ENCODE measurements around the gene CLEC10A. TPM values are rescaled to one million over a fixed set of nuclear protein-coding genes. Genes with fewer than 3 reads are reported as not detected.

CLEC10A gene
- total and polyA plus RNA-seq, 2 donors (not counting 3 experiments of a cell fraction or from before 2014, with no cell fraction given), result 0.14 TPM; not detected in 1

- peaks cover 0 to 2% of the 10 kb centered on the region in 2 experiments for H3K27me3 ChIP-seq (ENCODE audit: control insufficient read depth in 2 of 2, insufficient read depth in 2 of 2, low read length in 2 of 2)
- no TSS peak for BruUV-seq (replicated peaks)
- H3K4me2 ChIP-seq (ENCODE audit: insufficient read depth, low read length), result no peak within 1 kb of the TSS
- H3K9me3 ChIP-seq (replicated peaks; ENCODE audit: control insufficient read depth, insufficient read depth, low read length), result no peaks in the 10 kb centered on the region
- H3K4me3 ChIP-seq (replicated peaks in 1 of 3; ENCODE audit: insufficient read depth in 1 of 3, low read depth in 1 of 3, low read length in 3 of 3), result no peak within 1 kb of the TSS
- H3K9me1 ChIP-seq (replicated peaks; ENCODE audit: control insufficient read depth, extremely low read depth, insufficient read depth, low read length), result no peaks in the 10 kb centered on the region
- FAIRE-seq, result no peak
- no peak for DNase-seq (ENCODE audit: low read depth, low spot score)
- TF ChIP-seq MYC (IDR thresholded peaks at IDR 0.05; ENCODE audit: low read depth, low read length), result no peak
- no peak for TF ChIP-seq JUN (IDR thresholded peaks at IDR 0.05; ENCODE audit: borderline replicate concordance, insufficient read depth, insufficient read length, low read depth)
- TF ChIP-seq EZH2 (IDR thresholded peaks at IDR 0.05; ENCODE audit: borderline replicate concordance, low read depth, low read length, severe bottlenecking), result no peak
- no peak for TF ChIP-seq GATA2 (IDR thresholded peaks at IDR 0.05; ENCODE audit: insufficient read depth, insufficient read length, low read depth, low read length)
- no peak for TF ChIP-seq CTCF (IDR thresholded peaks at IDR 0.05; ENCODE audit: extremely low read depth in 1 of 2, insufficient read depth in 1 of 2, low read depth in 1 of 2, low read length in 2 of 2)
- TF ChIP-seq POLR2AphosphoS5 (IDR thresholded peaks at IDR 0.05; ENCODE audit: insufficient read depth, low read depth, low read length), result no peak
- no peak for TF ChIP-seq FOS (IDR thresholded peaks at IDR 0.05; ENCODE audit: borderline replicate concordance, insufficient read depth, low read length)
- TF ChIP-seq MAX (IDR thresholded peaks at IDR 0.05; ENCODE audit: insufficient read depth, insufficient read length), result no peak
- TF ChIP-seq POLR2A (IDR thresholded peaks at IDR 0.05; ENCODE audit: low read depth, low read length), result no peak
- no peaks in the 10 kb centered on the region for H3K79me2 ChIP-seq (ENCODE audit: control insufficient read depth, insufficient read depth, low read length)
- intact Hi-C loops (cut with micrococcal nuclease) (no loop called here), dilution Hi-C loops (cut with MboI; ENCODE audit: extremely low pct_ligation_motif_present, low sequenced_read_pairs) (no loop called here)
- ChIA-PET POLR2A (interaction anchor here (0.9 kb wide), 1 partner anchor 13 kb away, joined by 3 read pairs; no protein-coding TSS in a partner anchor), CTCF (interaction anchor here (1.2 kb wide), 1 partner anchor 62 kb away, joined by 3 read pairs; no protein-coding TSS in a partner anchor)
- H3K36me3 ChIP-seq (ENCODE audit: control insufficient read depth in 2 of 2, extremely low read depth in 1 of 2, insufficient read depth in 2 of 2, low read length in 2 of 2), result no peaks in the 10 kb centered on the region
- H4K20me1 ChIP-seq (replicated peaks; ENCODE audit: control insufficient read depth, extremely low read depth, insufficient read depth, low read length), result no peaks in the 10 kb centered on the region
- no peak within 1 kb of the TSS for H2AFZ ChIP-seq (ENCODE audit: low read depth, low read length)
- no peak within 1 kb of the TSS for H3K27ac ChIP-seq (ENCODE audit: insufficient read depth, low read depth, low read length)
- H3K4me1 ChIP-seq (ENCODE audit: control insufficient read depth, extremely low read depth, insufficient read depth, low read length), result no peaks in the 10 kb centered on the region
- no peak within 1 kb of the TSS for H3K9ac ChIP-seq (replicated peaks; ENCODE audit: extremely low read depth, insufficient read depth, low read length)
These were observed 34.3 kb upstream of the CLEC10A start, which contains the start of gene ASGR2 for GRCh38 chr17:7114241-7114874. Gene ASGR2 (minus strand): TSS chr17:7114822. CDS start chr17:7114240, 582 bp downstream.

Data from endothelial cell of umbilical vein (primary cell).